Activated B cell treated with CpG ODN at 0.5 μM for 24 hours (primary cell): ENCODE results near the gene RAP1GAP2. TPM values are rescaled to one million over a fixed set of nuclear protein-coding genes. Genes with fewer than 3 reads are reported as not detected.
"Not testable (repeated sequence)": the region's sequence is repeated elsewhere in the genome, so short reads cannot be mapped to it uniquely, and the experiment has no call there.

Source experiments
- ATAC-seq: fragments of 200-7000 bp; cut with Tn5 transposase; one replicate; pipeline ENCODE4 v1.10.0; 2021; ENCODE audit warnings: low read depth, mild to moderate bottlenecking, moderate library complexity
- CTCF ChIA-PET: fragments of 350-600 bp; sonication (Branson Sonifier 250); formaldehyde crosslinking; loops from one replicate; lab custom pipeline; 2021; ENCODE audit warnings: antibody characterized with exemption; lab: Charles Lee
- POLR2A ChIA-PET: fragments of 350-600 bp; sonication (Branson Sonifier 250); formaldehyde crosslinking; loops from one replicate; lab custom pipeline; 2021; ENCODE audit warnings: antibody characterized with exemption; lab: Charles Lee
- DNase-seq: peaks from one replicate; pipeline ENCODE4 v3.0.0; 2022
- H3K27ac Mint-ChIP-seq: one replicate; pipeline ENCODE4 v1.8.0; 2020; ENCODE audit warnings: mixed read lengths
- H3K27me3 Mint-ChIP-seq: one replicate; pipeline ENCODE4 v1.8.0; 2021; ENCODE audit warnings: mixed read lengths
- H3K36me3 Mint-ChIP-seq: one replicate; pipeline ENCODE4 v1.8.0; 2021; ENCODE audit warnings: low read depth, mixed read lengths
- H3K4me1 Mint-ChIP-seq: one replicate; pipeline ENCODE4 v1.8.0; 2021; ENCODE audit warnings: mixed read lengths
- H3K4me3 Mint-ChIP-seq: one replicate; pipeline ENCODE4 v1.8.0; 2020; ENCODE audit warnings: mild to moderate bottlenecking, mixed read lengths
- H3K9me3 Mint-ChIP-seq: one replicate; pipeline ENCODE4 v1.8.0; 2020; ENCODE audit warnings: mixed read lengths
- intact Hi-C: fragments of 100-400 bp; cut with micrococcal nuclease; formaldehyde crosslinking; loops from one replicate; pipeline ENCODE4 v1.15.1; 2024
- total RNA-seq: library from RNA; stranded (reverse); gene quantifications from 2 replicates; pipeline ENCODE4 v1.2.3, GENCODE V29; 2022
- TF ChIP-seq, protein P1 (sequence below): fragments of 200-600 bp; IDR thresholded peaks from one replicate; pipeline ENCODE4 v1.8.0; 2022; ENCODE audit warnings: antibody characterized with exemption, mild to moderate bottlenecking

RAP1GAP2 gene
- total RNA-seq, 1 donor from 2014 or later, result 2.6 TPM

DNA sequence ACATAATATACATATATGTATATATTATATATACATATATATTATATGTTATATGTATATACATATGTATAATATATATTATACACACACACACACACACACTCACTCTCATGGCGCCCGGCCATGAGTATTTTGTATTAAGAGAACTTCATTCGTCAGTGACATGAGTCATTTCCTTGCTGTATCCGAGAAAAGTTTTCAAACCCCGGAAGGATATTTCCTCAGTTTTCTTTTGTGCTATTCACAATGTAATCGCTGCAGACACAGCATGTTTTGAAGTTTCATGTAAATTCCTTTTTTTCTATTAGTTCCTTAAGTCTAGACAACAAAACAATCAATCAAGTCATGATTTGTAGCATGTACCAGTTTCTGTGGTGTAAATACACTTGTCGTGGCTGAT is 233.9 kb downstream of the RAP1GAP2 start:
- DNase-seq (no peak), ATAC-seq (no peak)
- H3K4me3 Mint-ChIP-seq, result no peak overlapping the region
- TF ChIP-seq, protein P1, sequence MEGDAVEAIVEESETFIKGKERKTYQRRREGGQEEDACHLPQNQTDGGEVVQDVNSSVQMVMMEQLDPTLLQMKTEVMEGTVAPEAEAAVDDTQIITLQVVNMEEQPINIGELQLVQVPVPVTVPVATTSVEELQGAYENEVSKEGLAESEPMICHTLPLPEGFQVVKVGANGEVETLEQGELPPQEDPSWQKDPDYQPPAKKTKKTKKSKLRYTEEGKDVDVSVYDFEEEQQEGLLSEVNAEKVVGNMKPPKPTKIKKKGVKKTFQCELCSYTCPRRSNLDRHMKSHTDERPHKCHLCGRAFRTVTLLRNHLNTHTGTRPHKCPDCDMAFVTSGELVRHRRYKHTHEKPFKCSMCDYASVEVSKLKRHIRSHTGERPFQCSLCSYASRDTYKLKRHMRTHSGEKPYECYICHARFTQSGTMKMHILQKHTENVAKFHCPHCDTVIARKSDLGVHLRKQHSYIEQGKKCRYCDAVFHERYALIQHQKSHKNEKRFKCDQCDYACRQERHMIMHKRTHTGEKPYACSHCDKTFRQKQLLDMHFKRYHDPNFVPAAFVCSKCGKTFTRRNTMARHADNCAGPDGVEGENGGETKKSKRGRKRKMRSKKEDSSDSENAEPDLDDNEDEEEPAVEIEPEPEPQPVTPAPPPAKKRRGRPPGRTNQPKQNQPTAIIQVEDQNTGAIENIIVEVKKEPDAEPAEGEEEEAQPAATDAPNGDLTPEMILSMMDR, result no peak
- H3K27me3 Mint-ChIP-seq, result no peaks in the 10 kb centered on the region
- peaks cover 42% of the 10 kb centered on the region for H3K36me3 Mint-ChIP-seq
- ChIA-PET CTCF (no interaction called here), POLR2A (no interaction called here)
- H3K9me3 Mint-ChIP-seq, result no peaks in the 10 kb centered on the region
- no peaks in the 10 kb centered on the region for H3K4me1 Mint-ChIP-seq
- H3K27ac Mint-ChIP-seq, result no peak overlapping the region
- intact Hi-C loops, result no loop called here

DNA sequence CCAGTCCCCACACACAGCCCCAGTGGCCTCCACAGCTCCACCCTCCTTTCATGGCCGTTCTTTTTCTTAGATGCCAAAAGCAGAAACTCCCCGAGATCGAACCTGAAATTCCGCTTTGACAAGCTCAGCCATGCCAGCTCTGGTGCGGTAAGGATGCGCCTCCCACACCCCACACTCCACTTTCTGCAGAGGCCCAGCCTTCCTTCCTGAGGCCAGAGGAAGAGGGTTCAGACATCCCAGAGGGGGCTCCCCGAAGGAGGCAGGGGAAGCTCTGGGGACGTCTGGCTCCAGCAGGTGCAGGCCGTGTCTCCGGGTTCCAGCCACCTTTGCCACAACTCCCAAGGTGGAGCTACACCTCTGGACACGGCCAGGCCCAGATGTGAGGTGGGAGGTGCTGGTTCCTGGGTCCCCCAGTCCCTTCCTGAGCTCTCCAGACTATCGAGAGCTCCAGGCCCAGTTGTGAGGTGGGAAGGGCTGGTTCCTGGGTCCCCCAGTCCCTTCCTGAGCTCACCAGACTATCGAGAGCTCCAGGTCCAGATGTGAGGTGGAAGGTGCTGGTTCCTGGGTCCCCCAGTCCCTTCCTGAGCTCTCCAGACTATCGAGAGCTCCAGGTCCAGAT is 234.7 kb downstream of the RAP1GAP2 start:
- H3K4me3 Mint-ChIP-seq, H3K27me3 Mint-ChIP-seq, DNase-seq, H3K9me3 Mint-ChIP-seq, CTCF ChIA-PET, H3K4me1 Mint-ChIP-seq, POLR2A ChIA-PET, ATAC-seq, H3K27ac Mint-ChIP-seq, intact Hi-C loops: not testable (repeated sequence)
- H3K36me3 Mint-ChIP-seq, result peaks cover 40% of the 10 kb centered on the region

DNA sequence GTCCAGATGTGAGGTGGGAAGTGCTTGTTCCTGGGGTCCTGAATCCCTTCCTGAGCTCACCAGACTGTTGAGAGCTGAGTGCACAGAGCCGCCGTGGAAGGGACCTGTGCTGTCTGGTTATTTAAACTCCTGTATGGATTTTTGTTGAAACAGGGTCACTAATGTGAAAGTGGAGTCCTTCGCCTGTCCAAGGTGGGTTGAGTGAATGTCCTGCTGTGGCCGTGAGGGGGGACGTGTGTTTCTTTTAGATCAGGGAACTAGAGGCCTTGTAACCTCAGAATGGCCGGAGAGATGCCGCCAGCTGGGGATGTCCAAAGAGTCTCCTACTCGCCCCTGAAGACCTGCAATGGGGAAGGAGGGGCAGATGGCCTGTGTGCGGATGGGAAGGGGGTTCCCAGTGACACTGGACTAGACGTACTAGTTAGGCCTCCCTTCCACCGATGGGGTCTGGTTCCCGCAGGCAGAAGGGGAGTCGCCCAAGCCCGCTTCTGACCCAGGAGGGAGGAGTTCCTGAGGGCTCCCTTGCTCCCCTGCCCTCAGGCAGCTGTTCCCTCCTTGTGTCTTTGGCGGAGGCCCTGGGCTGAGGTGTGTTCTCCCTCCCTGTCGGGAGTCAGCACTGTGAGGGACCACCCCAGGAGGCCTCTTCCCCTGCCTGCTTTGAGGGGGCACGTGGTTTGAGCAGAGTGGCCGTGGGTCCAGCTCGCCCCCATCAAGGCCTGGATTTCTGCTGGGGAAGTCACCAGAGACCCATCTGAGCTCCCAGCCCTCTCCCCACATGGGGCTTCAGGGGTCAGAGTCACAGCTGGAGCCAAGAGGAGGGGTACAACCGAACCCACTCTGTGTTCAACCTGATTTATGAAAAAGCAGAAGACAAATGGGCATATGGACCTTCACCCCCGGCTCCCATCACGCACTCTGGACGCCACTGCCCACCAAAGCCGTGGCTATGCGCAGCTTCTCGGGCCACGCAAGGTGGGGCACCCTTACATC is 236.3 kb downstream of the RAP1GAP2 start:
- Mint-ChIP-seq H3K9me3 (no peaks in the 10 kb centered on the region), H3K4me1 (no peaks in the 10 kb centered on the region), H3K36me3 (peaks cover 32% of the 10 kb centered on the region), H3K27ac (no peak overlapping the region), H3K27me3 (peaks cover 2% of the 10 kb centered on the region), H3K4me3 (no peak overlapping the region)
- ChIA-PET POLR2A (no interaction called here), CTCF (no interaction called here)
- intact Hi-C loops, result no loop called here
- no peak for ATAC-seq
- DNase-seq, result no peak
- TF ChIP-seq, protein P1, result no peak

DNA sequence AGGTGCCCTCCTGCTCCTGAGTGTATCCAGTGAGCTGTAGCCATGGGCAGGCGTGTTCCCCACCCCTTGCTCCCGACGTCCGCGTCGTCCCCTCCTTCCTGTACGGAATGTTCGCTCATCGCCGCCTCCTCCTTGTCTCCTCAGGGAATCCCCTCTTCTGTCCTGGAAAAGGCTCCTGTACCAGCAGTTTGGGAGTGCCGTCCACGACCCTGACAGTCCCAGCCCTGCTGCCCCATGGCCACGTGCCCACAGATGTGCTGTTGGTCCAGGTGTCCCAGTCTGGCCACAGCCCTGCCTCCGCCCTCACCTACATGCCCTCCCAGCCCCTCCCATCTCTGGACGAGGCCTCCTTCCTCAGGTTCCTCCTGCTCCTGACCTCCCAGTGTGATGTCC is 237.0 kb downstream of the RAP1GAP2 start:
- H3K36me3 Mint-ChIP-seq, result peaks cover 27% of the 10 kb centered on the region
- peaks cover 2% of the 10 kb centered on the region for H3K27me3 Mint-ChIP-seq
- intact Hi-C loops, result no loop called here
- no peak overlapping the region for H3K4me3 Mint-ChIP-seq
- DNase-seq (no peak), ATAC-seq (no peak)
- ChIA-PET POLR2A (no interaction called here), CTCF (no interaction called here)
- no peaks in the 10 kb centered on the region for H3K9me3 Mint-ChIP-seq
- TF ChIP-seq, protein P1, result no peak
- no peaks in the 10 kb centered on the region for H3K4me1 Mint-ChIP-seq
- no peak overlapping the region for H3K27ac Mint-ChIP-seq

DNA sequence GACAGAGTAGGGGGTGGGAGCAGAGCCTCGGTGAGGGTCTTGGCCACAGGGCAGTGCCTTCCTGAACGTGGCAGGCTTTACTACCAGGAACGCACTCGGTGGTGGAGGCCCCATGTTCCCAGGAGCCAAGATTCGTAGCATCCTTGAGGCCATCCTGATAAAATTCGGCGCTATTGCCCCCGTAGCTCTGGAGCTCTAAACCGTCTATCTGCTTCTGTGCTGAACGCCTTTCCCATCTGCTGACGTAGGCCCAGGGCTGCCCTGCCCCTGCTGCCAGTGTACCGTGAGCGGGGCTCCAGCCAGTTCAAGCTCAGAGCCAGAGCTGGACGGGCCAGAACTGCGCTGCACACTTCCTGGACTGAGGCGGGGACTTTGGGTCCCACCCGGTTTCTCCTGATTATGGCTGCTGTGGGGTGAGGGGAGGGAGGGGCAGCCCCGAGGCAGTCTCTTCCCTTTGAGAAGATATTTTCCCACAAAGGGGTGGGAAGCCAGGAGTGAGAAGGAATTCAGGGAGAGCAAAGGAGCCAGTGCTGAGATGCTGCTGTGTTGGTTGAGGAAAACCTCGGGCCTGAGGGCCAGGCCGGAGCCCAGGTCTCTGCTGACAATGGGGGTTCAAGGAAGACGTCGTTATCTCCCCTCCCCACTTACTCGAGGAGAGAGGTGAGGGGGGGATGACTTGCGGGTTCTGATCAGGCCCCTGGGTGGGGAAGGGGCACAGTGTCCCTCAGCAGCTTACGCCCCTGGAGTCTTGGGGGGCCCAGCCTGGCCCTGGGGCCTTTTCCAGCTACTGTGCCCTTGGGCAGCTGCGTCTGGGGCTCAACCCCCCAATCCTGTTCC is 237.7 kb downstream of the RAP1GAP2 start:
- H3K27me3 Mint-ChIP-seq, result peaks cover 2% of the 10 kb centered on the region
- no peaks in the 10 kb centered on the region for H3K9me3 Mint-ChIP-seq
- no peak for ATAC-seq
- intact Hi-C loops, result no loop called here
- POLR2A ChIA-PET, result no interaction called here
- H3K4me1 Mint-ChIP-seq, result peaks cover under 1% of the 10 kb centered on the region
- TF ChIP-seq, protein P1, result no peak
- CTCF ChIA-PET, result no interaction called here
- H3K4me3 Mint-ChIP-seq, result no peak overlapping the region
- DNase-seq, result no peak
- peaks cover 24% of the 10 kb centered on the region for H3K36me3 Mint-ChIP-seq
- no peak overlapping the region for H3K27ac Mint-ChIP-seq
